Measurements from ENCODE around the gene LUZP2.

The LUZP2 gene

DNA sequence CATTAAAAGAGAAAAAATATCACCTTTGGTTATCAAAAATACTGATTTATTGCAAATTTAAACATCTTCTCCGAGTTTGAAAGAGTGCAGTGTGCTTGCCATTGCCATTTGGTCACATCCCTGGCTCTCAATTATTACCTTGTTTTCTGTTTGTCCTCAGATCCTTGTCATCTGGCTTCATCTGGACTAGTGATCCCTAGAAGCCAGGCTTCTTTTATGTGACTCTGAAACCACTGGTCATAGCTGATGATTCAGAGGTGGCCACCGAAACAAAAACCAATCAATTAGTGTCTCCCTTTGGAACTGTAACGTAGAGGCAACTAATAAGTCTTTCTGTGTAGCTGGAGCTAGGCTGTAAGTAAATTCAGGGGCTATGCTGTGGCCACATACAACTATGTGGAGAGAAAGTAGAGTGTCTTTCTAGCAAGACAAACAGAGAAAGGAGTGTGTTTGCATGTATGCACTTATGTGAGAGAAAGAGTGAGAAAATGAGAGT lies 237.9 kb downstream of the LUZP2 start:
- no peak for DNase-seq

DNA sequence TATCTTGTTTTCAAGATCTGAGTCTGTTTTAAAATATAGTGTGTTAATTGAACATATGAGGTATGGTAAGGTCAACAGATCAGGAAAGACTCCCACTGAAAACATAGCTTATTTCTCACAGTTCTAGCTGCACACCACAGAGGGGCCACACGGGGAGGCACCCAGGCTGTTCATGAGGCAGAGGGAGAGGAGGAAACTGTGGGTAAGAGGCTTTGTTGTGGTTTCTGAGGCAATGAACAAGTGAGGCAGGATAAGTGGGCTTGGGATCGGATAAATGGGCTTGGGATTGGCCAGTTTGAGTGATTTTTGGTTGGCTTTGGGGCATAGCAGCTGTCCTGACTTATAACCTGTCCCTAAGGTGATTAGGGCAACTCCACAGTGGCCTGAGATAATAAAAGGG lies 242.1 kb downstream of the LUZP2 start:
- DNase-seq = no peak

DNA sequence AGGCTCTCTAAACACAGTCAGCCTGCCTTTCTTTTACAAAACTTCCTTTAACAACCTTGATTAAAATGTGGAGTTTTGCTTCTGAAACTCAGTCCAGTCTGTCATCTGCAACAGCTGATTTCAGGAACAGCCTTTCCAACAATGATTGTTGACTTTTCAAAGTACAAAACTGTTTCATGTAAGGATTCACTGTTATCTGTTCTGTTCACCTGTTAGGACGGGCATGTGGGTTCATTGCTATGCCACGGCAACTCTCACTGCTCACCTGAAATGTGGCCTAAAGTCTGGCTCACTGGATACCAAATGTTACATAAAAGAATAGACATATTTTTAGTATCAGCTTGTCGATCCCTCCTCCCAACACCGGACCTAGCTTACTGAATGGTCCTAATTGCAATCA lies 242.8 kb downstream of the LUZP2 start:
- no peak for DNase-seq

DNA sequence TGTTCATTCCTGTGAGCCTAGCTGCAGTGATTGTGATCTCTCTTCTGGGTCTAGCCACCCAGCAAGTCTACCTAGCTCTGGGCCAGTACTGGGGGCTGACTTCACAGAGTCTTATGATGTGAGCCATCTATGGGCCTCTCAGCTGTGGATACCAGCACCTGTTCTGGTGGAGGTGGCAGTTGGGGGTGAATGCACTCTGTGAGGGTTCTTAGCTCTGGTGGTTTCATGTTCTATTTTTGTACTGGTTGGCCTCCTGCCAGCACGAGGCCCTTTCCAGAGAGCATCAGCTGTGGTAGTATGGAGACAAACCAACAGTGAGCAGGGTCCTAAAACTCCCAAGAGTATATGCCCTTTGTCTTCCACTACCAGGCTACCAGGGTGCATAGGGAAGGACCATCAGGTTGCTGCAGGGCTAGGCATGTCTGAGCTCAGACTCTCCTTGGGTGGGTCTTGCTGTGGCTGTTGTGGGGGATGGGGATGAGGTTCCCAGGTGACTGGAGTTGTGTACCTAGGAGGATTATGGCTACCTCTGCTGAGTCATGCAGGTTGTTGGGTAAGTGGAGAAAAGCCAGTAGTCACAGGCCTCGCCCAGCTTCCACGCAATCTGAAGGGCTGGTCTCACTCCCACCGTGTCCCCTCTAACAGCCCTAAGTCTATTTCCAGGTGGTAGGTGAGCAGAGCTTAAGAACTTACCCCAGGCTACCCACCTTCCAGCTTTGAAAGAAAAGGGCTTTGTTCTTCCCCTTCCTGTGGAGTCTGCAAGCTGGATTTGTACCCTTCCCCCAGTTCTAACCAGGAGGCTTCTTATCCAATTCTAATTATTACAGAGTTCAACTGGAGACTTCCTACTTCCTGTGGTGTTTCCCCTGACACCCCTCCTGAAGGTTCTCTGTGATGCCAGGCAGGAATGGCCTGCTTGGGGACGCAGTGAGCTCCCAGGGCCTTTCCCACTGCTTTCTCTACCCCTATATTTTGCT lies 250.7 kb downstream of the LUZP2 start:
- DNase-seq = no peak

DNA sequence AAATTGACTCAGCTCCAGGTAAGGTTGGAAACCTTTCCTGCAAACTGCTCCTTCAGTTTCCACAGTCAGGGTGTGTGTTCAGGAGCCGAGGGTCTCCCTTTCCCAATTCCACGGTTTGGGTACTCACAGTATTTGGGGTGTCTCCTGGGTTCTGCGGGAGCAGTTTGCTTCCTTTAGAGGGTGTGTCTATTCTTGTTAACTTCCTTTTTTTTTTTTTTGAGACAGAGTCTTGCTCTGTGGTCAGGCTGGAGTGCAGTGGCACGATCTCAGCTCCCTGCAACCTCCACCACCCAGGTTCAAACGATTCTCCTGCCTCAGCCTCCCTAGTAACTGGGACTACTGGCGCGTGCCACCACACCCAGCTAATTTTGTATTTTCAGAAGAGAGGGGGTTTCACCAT lies 251.4 kb downstream of the LUZP2 start:
- DNase-seq = no peak

DNA sequence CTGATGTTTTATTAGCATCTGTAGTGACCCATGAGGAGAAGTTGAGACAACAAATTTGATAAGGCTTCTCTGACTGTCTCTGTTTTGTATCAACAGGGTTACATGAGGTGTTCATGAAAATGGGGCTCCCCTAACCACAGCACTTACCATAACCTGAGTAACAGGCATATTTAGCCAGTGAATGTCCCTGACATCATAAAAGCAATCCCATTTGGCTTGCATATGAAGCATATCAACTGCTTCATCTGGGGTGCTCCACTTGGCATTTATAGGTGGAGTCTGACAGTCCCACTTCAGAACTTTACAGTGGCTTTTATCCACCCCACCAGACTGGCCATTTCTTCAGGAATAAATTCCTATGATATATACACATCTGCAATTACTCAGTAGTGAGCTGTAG lies 257.6 kb downstream of the LUZP2 start:
- DNase-seq = no peak

DNA sequence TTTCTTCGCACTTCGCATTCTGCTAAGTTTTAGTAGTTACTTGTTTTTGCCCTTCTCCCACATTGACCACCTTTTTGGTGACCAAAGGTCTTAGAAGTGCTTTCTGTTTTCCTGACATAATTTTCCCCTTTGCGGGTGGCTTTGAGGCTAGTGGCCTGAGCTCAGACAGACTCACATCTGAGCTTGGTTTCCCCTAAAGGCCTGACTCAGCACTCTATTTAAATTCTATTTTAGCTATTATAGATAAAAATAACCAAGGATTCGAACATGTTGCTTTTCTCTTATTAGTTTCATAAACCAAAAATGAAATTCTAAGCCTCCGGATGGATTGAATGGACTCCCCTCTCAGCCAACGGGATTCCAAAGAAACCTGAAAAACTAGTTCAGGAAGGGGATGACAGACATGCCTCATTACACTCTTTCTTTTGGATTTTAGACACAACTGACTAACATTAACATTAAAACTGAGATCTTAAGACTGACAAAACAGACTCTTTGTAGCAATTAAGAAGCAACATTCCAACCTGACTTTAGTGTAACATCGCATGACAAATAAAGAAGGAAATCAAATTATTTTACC lies 258.5 kb downstream of the LUZP2 start:
- DNase-seq = no peak

DNA sequence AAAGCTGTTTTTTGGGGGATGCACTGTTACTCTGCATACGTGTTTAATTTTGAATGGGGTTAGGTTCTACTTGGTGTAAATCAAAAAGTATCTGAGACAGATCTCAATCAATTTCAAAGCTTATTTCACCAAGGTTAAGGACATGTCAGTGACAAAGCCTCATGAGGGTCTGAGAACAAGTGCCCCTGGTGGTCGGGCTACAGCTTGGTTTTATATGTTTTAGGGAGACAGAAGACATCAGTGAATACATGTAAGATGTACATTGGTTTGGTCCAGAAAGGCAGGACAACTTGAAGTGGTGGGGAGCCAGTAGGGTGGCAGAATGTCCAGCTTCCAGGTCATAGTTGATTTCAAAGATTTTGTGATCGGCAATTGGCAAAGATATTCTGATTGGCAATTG lies 262.9 kb downstream of the LUZP2 start:
- DNase-seq = no peak

DNA sequence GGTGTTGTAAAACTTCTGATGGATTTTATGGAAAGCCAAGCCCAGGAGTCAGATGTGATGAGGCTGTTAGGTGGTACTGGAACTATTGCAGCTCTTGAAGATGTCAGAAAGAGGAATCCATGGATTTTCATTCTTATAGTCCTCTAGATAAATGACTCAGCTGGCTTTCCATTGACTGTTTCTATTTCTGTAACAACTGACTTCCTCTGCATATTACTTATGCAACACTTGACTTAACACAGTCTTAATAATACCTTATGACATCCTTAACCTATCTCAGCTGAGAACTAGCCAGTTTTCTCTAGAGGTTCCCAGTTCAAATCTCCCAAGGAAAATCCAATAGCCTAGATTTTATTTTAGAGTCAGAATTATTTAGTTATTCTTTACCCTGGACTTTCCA lies 263.8 kb downstream of the LUZP2 start:
- DNase-seq = no peak

DNA sequence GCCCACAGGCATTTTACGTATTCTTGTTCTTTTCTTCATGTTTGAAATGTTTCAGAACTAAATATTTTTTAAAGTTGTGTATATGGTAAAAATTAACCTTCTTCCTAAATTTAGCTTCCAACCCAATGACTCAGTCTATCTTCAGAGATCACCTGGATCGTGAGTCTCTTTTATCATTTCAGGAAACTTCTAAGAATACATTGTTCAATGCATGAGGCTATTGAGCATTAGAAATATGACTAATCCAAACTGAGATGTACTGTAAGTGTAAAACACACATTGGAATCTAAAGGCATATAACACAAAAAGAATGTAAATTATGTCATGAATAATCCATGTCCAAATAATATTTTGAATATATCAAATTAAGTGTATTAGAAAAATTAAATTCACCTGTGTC lies 265.2 kb downstream of the LUZP2 start:
- no peak for DNase-seq

DNA sequence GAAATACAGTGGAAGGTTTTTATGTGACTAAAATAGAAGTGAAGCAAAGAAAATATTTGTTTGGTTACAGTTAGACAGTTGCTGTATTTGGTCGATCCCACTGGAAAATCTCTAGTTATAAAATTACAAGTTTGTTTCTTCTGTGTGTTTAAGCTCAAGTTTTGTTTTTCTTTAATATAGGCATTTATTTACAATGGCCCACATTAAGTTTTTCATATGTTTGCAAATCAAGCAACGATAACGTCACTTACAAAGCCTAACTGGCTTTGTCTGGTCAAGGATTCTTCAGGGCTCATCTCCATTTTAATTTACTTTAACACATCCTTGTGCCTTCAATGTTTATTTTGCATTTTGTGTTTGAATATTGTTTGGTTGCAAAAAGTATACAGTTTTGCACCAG lies 270.6 kb downstream of the LUZP2 start:
- DNase-seq = no peak

DNA sequence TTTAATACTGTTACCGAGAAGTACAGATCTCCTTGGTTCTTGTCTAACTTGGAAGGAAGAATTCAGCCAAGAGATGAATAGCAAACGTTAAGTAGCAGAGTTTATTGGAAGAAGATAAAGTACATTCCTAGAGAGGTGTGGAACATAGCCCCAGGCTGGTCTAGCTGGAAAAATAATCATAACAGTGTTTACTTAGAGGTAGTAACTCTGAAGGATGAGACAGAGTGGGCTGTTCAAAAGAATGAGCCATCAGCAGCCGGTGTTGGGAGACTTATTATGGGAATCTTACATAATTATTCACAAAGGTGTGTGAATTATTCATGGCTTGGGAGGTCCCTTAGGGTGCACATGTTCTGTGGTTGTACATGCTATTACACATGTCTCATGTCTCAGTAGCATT lies 276.5 kb downstream of the LUZP2 start:
- no peak for DNase-seq

DNA sequence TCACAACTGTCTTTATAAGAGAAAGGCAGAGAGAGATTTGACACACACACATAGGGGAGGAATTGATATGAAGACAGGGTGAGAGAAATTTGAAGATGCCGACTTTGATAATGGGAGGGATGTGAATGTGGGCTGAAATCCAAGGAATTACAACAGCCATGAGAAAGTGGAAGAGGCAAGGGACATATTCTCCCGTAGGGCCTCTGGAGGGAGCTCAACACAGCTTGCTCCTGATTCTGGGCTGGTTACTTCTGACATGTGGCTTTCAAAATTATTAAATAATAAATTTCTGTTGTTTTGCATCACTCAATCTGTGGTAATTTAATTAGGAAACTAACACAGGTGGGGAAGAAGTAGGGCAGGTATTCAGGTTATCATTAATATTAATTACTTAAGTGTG lies 282.9 kb downstream of the LUZP2 start:
- DNase-seq = no peak

DNA sequence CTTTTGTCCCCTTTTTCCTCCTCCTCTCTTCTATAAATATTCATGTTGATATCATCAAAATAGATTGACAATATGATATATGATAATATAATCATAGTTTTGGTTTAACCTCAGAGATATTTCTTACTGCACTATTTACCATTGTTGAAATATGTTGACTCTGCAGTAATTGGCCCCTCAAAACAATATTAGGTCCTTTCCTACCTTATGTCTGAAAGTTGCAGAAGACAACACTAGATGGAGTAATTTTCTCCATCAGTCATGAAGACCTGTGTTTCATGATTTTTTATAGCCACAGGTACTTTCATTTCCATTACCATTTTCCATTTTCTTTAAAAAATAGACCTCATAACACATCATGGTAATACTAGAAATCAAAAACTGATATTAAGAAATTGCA lies 284.4 kb downstream of the LUZP2 start:
- no peak for DNase-seq

DNA sequence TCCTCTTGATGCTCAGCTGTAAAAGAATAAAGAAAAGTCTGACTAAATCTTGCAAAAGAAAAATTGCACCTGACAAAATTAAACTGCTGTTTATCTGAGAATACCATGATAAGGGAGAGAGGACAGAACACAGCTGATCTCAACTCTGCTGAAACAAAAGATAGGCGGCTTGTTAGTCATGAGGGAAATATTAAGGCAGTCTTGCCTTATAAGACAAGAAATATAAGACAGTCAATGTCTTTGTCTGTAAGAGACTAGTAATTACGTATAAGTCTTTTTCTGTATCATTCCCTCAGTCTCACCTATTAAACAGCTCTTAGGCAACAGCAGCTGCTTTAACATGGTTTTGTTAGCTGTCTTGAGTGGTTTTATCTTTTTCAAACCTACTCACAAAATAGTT lies 296.6 kb downstream of the LUZP2 start:
- DNase-seq = no peak

DNA sequence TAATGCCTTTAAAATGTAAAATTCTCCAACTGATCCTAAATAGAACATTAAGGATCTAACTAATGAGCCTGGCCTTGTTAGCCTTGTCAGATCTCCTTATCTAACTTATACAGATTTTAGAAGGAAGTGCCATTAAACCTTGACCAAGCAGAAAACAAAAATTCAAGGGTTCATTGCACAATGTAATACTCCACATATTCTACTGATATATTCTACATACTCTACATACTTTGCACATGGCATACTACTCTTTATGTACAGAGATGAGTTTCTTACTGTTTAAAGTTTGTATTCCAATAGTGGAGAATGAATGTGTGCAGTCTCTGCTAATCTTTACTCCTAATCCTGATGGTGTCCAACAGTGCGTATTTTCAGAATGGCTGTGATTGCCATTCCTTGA lies 297.2 kb downstream of the LUZP2 start:
- DNase-seq = no peak

DNA sequence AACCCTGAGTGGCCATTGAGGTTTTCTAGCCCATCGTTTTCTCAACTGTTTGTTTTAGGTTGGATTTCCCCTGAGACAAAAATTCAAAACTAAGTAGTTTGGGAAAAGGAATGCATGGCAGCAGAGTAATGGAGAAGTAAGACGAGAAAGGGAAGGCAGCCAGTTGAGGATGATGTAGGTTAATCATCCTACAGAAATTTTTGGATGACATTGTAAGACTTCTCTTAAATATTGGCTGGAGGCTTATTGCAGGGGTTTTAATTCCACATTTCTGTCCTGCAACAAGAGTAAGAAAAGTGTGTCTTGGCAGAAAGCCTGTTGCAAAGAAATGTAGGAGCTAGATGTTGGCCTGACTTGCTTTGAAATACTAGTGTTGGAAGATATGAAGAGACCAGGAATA lies 308.8 kb downstream of the LUZP2 start:
- no peak for DNase-seq

DNA sequence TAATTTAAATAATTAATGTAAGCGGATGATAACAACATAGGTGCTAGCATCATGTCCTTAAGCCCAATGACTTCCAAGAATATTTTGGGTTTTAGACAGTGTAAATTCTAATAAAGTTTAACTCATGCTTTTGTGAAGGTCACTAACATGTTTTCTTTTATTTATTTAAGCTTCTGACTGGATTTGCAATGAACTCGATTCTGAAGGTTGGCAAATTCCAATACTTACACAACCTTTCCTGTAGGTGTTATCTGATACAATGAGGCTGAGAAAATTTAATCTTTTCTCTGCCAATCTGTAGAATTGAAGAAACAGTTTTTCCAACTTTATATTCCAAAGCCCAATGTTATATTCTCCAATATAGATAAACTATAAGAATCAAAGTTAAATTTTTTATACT lies 311.3 kb downstream of the LUZP2 start:
- DNase-seq = no peak

DNA sequence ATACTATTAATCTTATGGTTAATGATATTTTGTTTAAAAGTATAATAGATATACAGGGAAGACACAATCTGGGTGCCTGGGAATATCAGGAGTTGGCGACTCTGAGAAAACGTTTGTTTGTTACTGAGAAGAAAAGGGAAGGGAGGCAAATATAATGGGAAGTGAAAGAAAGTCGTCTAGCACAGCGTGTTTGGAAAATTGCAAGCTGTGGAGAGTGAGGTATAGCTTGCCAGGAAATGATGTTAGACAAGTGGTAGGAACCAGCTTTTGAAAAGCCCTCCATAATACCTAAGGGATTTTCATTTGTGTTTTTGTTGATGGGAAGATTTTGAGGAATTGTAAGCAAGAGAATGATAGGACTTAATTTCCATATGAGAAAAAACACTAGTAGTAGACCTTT lies 322.2 kb downstream of the LUZP2 start:
- no peak for DNase-seq

DNA sequence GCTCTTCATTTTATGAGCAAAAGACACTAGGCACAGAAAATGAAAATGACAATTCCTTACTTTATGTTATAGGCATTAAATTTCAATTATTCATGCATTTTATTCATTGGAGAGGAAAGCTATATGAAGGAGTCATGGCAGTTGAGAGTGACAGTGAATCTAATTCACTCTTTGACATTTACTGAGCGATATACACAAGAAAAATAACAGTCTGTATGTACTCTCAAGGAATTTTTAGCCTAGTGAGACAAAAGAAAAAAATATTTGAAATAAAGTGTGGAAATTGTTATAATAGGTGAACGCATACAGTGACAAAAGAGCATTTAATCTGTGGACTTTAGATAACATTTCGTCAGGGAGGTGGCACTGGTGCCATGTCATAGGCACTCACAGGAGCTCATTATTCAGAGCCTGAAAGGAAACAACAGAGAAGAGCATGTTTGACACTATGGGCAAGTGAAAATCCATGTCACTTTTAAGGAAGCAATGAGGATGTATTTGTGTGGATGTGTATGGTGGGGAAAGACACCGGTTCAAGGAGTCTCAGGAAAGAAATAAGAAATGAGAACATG lies 323.1 kb downstream of the LUZP2 start:
- DNase-seq = no peak

DNA sequence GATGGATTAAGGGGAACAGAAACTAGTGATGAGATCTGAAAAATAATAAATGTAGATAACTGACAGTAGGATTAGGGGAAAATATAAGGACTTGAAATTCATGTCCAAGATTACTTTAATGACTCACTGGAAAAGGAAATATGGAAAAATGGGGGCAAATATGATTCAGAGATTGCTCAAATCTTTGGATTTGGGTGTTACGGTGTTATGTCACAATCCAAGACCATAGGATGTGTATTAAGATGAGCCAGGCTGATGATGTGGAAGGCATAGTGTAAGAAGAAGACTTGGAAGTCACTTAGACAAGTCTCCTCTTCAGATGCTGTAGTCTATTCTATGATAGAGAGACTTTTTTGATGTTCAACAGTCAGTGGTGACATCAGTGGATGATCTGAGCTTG lies 323.7 kb downstream of the LUZP2 start:
- no peak for DNase-seq

DNA sequence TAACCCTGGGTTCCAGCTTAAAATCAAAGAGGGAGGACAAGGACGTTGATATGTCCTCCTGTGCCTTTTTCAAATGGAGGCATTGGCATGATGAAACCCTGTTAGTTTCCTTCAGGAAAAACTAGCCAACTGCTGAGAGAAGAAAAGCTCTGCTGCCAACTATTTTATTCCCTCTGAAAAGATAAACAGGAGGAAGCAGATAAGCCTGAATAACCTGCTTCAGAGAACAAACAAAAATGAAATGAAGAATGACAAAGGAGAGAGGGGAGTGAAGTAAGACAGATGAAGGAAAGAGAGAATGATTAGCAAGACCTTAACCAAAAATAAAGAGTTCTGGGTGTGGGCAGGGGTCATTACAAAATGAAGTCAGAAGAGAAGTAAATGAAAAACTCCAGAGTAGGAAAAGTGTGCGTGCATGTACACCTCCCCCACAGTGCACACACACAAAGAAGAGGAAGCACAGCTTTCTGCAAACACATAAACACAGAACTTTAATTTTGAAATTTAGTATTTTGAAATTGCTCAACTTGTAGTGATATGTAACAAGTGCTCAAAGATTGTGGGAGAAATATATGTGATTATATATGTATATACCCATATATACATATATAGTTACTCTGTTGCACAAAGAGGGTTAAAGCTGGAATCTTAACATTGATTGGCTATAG lies 332.2 kb downstream of the LUZP2 start:
- DNase-seq = no peak

DNA sequence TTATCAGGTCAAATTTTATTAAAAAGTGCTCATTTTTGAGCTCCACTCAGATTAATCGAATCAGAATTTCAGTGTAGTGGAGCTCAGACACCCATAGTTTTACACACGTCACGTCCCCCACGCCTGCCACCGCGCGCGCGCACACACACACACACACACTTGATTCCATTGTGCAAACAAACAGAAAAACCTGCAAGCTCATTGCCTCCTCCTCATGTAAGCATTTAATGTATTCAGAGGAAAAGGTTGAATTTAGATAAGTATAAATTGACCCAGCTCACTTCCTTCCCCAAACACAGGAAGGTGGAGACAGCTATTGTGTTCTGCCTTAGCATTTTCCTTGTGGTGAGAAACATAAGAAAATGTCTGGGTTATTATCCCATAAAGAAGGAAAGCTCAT lies 336.7 kb downstream of the LUZP2 start:
- DNase-seq = no peak

DNA sequence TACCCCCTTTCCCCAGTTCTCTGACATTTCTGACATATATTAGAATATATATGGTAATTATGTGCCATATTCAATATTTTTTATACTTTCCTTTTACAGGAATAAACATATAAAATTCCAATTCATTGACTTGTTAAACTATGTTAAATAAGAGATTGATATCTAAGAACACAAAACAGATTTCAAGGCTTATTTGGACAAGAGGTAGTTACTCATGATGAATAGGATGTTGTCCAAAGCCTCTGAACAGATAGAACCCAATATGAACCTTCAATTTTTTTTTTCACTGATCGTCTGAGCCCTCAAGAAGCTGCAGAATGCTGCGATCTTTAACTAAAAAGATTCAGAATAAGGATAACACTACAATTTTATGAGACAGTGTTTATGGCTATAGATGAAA lies 340.3 kb downstream of the LUZP2 start:
- DNase-seq = no peak

Measured in stimulated activated naive CD4-positive, alpha-beta T cell treated with Interleukin-2 at 50 U/mL for 16 hours (primary cell).